Measurements from ENCODE around the gene SLC27A1. TPM values are rescaled to one million over a fixed set of nuclear protein-coding genes. Genes with fewer than 3 reads are reported as not detected.

The SLC27A1 gene
- total RNA-seq, 2 donors from 2014 or later: 2.2 to 6.0 TPM

DNA sequence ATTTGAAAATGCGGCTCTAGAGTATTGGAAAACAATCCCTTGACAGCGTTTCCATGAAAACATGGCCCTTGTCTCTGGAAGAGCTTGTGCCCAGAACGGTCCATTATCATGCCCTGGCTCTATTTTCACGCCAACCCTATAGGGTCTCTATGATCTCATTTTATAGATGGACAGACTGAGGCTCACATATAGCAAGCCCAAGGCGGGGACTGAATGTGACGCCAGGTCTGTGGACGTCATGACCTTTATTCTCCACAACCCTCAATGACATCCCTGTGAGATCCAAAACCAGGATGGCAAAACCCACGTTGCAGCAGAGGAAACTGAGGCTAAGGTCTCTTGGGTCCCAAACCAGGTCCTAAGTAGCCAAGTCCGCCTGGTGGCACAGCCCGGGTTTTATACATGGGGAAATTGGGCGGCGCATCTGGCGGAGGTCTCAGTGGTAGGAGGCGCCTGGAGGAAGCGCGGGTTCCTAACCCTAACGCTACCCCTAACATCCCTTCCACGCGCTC is 84.7 kb downstream of the SLC27A1 start:
- H3K4me3 Mint-ChIP-seq: peak overlapping the region; percentile 82
- ATAC-seq (peak in 1 of 2 donors; percentile 4), DNase-seq (ENCODE audit: low spot score) (no peak)
- H3K36me3 Mint-ChIP-seq: no peaks in the 10 kb centered on the region
- H3K9me3 Mint-ChIP-seq: no peaks in the 10 kb centered on the region
- peak overlapping the region in 1 of 2 donors; percentile 60 for H3K27ac Mint-ChIP-seq
- peaks cover 12 to 15% of the 10 kb centered on the region in 2 donors for H3K4me1 Mint-ChIP-seq (ENCODE audit: low read depth in 2 of 2)
- no peaks in the 10 kb centered on the region for H3K27me3 Mint-ChIP-seq

DNA sequence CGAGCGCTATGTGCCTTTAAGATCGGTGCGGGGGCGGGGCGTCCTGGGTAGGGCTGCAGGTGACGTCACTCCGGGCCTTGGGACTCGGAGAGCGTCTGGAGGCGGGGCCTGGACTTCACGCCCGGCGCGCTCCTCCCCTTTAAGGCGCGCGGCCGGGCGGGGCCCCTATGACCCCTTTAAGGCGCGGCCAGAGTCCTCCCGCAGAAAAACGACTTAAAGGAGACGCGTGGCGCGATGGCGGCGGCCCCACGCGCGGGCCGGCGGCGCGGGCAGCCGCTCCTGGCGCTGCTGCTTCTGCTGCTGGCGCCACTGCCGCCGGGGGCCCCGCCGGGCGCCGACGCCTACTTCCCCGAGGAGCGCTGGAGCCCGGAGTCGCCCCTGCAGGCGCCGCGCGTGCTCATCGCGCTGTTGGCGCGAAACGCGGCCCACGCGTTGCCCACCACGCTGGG is 85.2 kb downstream of the SLC27A1 start, which contains the start of gene COLGALT1:
TSS of gene COLGALT1 (plus strand) at position 170 of the 449 bp plus-strand sequence. CDS start at position 235, 65 bp downstream.
- Mint-ChIP-seq H3K27ac (peak within 1 kb of the TSS; percentile 57 to 74), H3K27me3 (no peaks in the 10 kb centered on the region), H3K36me3 (no peaks in the 10 kb centered on the region), H3K4me1 (ENCODE audit: low read depth in 2 of 2) (peaks cover 12 to 19% of the 10 kb centered on the region in 2 donors), H3K9me3 (no peaks in the 10 kb centered on the region), H3K4me3 (peak within 1 kb of the TSS; percentile 82)
- DNase-seq (ENCODE audit: low spot score): peak; percentile 99
- peak; percentile 98 to 99 for ATAC-seq

Other genes with a start within 250 kb of the SLC27A1 start
- gene OCEL1, start 244.3 kb upstream of the SLC27A1 start, total RNA-seq: 10 to 100 TPM; 14.7 to 31.9 TPM
- 10 to 100 TPM in 1 of 2 donors, 1 to 10 TPM in 1; 2.7 to 12.2 TPM for gene NR2F6, start 224.6 kb upstream of the SLC27A1 start, total RNA-seq
- gene USHBP1, start 205.8 kb upstream of the SLC27A1 start, total RNA-seq: not detected
- 100 to 1,000 TPM in 1 of 2 donors, 10 to 100 TPM in 1; 90.1 to 143 TPM for gene BABAM1, start 203.1 kb upstream of the SLC27A1 start, total RNA-seq
- 10 to 100 TPM in 1 of 2 donors, 1 to 10 TPM in 1; 2.0 to 34.6 TPM for gene ANKLE1, start 188.6 kb upstream of the SLC27A1 start, total RNA-seq
- 1 to 10 TPM; 6.5 to 6.8 TPM for gene ABHD8, start 167.1 kb upstream of the SLC27A1 start, total RNA-seq
- 100 to 1,000 TPM in 1 of 2 donors, 10 to 100 TPM in 1; 61.4 to 106 TPM for gene MRPL34, start 164.7 kb upstream of the SLC27A1 start, total RNA-seq
- gene DDA1, start 161.0 kb upstream of the SLC27A1 start, total RNA-seq: 10 to 100 TPM; 57.7 to 68.3 TPM
- gene ANO8, start 135.7 kb upstream of the SLC27A1 start, total RNA-seq: 1 to 10 TPM; 5.5 to 7.0 TPM
- gene GTPBP3, start 133.0 kb upstream of the SLC27A1 start, total RNA-seq: 10 to 100 TPM; 31.6 to 72.5 TPM
- gene PLVAP, start 93.2 kb upstream of the SLC27A1 start, total RNA-seq: under 1 TPM in 1 of 2 donors, not detected in 1; 0.59 TPM
- 1 to 10 TPM; 4.4 to 6.6 TPM for gene CCDC194, start 76.3 kb upstream of the SLC27A1 start, total RNA-seq
- gene BST2, start 64.9 kb upstream of the SLC27A1 start, total RNA-seq: 100 to 1,000 TPM; 150 to 282 TPM
- 10 to 100 TPM; 37.0 to 45.9 TPM for gene MVB12A, start 50.5 kb upstream of the SLC27A1 start, total RNA-seq
- gene TMEM221, start 21.9 kb upstream of the SLC27A1 start, total RNA-seq: not detected
- gene NXNL1, start 9.6 kb upstream of the SLC27A1 start, total RNA-seq: not detected
- gene PGLS, start 41.1 kb downstream of the SLC27A1 start, total RNA-seq: 10 to 100 TPM; 42.8 to 64.6 TPM
- 100 to 1,000 TPM in 1 of 2 donors, 10 to 100 TPM in 1; 53.9 to 122 TPM for gene COLGALT1, start 85.1 kb downstream of the SLC27A1 start, total RNA-seq
- not detected for gene UNC13A, start 217.8 kb downstream of the SLC27A1 start, total RNA-seq
- 10 to 100 TPM; 71.0 to 75.6 TPM for gene MAP1S, start 249.0 kb downstream of the SLC27A1 start, total RNA-seq